GM12873 (cell line): Measurements from ENCODE around the gene FTO.

ENCODE experiments used
- TF ChIP-seq, protein P1 (sequence below): IDR thresholded peaks from 2 replicates; pipeline ENCODE4 v1.5.1; 2012; ENCODE audit warnings: low read depth, mild to moderate bottlenecking, moderate library complexity, low read length, control low read depth; ENCODE audit not compliant: insufficient read depth; ENCODE audit errors: missing control alignments

Gene FTO

DNA sequence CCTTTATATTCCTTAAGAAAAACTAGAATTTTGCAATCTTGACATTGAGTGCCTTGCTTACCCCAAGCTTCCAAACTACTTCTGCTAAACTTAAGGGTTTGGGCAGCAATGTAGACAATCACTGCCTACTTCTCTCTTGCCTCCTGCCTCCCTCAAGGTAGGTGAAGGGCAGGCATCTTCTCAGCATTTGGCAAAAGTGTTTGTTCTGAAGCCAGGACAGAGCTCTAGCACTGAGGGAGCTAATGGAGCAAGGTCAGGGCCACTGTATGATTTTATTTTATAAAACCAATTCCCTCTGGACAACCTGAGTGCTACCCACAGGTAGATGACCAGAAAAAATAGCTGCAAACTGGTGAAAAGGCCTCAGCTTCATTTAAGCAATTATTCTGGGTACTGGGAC, 470.8 kb downstream of the FTO start:
- TF ChIP-seq, protein P1, sequence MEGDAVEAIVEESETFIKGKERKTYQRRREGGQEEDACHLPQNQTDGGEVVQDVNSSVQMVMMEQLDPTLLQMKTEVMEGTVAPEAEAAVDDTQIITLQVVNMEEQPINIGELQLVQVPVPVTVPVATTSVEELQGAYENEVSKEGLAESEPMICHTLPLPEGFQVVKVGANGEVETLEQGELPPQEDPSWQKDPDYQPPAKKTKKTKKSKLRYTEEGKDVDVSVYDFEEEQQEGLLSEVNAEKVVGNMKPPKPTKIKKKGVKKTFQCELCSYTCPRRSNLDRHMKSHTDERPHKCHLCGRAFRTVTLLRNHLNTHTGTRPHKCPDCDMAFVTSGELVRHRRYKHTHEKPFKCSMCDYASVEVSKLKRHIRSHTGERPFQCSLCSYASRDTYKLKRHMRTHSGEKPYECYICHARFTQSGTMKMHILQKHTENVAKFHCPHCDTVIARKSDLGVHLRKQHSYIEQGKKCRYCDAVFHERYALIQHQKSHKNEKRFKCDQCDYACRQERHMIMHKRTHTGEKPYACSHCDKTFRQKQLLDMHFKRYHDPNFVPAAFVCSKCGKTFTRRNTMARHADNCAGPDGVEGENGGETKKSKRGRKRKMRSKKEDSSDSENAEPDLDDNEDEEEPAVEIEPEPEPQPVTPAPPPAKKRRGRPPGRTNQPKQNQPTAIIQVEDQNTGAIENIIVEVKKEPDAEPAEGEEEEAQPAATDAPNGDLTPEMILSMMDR = no peak

GRCh38 chr16:54175169-54175551, 471.2 kb downstream of the FTO start:
- TF ChIP-seq, protein P1 = no peak

- TF ChIP-seq, protein P1 = no peak
Measured at GRCh38 chr16:54175552-54176375, 471.8 kb downstream of the FTO start.

- TF ChIP-seq, protein P1 = no peak
Measured at GRCh38 chr16:54176376-54176901, 472.5 kb downstream of the FTO start.

DNA sequence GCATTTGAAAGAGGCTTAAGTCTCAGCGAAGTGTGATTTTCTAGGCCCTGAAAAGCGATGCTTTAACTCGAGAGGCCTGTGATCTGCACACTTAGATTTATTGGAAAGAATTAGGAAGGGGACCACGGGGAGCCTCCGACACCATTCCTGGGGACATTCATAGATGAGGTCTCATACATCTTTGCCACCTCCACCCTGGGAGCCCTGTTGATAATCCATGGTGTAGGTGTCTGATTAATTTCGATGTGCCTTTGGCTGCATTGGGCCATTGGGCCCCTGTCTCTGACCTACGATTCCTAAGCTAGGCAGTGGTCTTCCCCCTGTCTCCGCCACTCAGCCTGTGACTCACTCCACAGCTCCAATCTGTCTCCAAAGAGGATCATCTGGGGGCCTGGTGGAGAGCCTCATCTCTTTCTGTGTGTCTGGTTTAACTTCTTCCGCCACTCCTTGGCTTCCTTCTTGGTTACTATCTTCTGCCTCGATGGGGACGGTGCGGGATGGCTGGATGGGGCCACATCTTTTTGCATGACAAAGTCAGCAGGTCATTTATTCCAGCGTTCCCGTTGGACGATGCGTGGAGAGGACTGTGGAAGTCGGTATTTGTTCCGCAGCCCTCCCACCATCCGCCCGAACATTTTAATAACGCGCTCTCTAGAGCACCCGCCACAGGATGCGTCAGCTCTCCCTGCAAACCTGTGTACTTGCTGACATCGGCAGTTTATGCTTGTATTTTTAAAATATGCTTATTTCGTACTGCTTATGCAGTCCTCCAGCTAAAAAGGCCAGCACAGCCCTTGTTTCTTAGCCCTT, 473.3 kb downstream of the FTO start:
- TF ChIP-seq, protein P1 = no peak

DNA sequence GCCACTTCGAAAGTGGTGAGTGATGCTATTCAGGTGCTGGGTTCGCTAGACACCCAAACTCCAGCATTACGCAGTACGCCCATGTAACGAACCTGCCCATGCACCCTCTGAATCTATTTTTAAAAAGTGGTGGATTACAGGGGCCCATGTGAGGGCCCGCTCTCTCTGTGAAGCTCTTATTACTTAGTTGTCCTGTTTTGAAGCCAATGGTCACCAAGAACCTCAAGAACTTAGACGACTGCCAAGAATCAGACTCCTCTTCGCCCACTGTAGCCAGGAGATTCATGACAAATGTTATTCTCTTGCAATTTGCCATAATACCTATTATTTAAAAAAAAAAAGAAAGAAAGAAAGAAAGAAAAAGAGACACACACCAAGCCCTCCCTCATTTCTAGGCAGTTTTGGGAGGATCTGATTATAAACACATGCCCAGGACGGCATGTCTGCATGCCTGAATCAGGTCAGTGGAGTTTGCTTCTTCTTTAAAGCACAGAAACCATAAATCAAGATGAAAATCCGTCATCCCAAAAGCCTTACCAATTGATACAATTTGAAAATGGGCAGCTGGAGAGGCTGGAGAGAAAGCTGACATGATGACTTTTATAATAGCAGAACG, 474.0 kb downstream of the FTO start:
- TF ChIP-seq, protein P1 = no peak
